GM12874 (cell line): ENCODE measurements around the gene GFRA1.

Source experiments
- TF ChIP-seq, protein P1 (sequence below): IDR thresholded peaks from 2 replicates; pipeline ENCODE4 v1.5.1; 2011; ENCODE audit warnings: low read depth, mild to moderate bottlenecking, control low read depth, low read length, moderate library complexity; ENCODE audit not compliant: insufficient read depth

GFRA1 gene

DNA sequence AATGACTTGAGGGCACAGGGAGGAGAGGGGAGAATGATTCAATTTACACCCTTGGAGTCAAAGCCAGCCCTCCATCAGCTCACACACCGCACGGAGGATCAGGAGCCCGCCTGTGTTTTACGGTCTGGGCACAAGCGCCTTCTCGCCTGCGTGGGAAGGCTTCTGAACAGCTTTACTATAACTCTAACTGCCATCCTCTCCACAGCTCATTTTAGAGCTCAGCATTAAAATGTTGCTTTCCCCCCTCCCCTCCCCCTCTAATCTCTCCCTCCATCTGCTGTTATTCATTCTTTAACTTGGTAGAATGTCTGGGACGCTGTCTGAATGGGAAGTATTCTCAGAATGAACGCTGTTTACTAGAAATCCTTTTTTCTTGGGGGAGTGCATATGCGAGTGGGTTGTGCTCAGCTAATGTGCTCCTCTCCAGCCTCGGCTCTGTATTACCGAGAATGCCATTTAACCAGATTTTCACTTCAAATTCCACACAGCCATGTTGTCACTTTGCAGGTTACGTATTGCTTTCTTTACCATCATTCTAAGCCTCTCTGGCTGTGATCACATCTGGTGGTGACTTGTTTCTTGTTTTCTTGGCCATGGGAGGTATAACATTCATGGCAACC is 140.1 kb downstream of the GFRA1 start:
- TF ChIP-seq, protein P1, sequence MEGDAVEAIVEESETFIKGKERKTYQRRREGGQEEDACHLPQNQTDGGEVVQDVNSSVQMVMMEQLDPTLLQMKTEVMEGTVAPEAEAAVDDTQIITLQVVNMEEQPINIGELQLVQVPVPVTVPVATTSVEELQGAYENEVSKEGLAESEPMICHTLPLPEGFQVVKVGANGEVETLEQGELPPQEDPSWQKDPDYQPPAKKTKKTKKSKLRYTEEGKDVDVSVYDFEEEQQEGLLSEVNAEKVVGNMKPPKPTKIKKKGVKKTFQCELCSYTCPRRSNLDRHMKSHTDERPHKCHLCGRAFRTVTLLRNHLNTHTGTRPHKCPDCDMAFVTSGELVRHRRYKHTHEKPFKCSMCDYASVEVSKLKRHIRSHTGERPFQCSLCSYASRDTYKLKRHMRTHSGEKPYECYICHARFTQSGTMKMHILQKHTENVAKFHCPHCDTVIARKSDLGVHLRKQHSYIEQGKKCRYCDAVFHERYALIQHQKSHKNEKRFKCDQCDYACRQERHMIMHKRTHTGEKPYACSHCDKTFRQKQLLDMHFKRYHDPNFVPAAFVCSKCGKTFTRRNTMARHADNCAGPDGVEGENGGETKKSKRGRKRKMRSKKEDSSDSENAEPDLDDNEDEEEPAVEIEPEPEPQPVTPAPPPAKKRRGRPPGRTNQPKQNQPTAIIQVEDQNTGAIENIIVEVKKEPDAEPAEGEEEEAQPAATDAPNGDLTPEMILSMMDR: no peak

DNA sequence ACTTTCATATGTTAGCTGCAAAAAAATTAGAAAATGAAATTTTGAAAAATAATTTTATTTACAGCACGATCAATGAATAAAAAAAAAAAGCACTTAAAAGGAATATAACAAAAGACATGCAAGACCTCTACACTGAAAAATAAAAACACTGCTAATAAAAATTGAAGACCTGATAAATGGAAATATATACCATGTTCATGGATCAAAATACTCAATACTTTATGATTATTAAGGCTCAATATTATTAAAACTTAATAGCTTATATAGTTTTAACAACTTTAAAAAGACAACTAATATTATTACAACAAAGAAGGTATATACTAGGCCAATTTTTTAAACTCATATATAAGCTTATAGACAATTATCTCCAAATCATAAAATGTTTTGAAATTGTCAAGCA is 143.0 kb downstream of the GFRA1 start:
- TF ChIP-seq, protein P1: no peak

DNA sequence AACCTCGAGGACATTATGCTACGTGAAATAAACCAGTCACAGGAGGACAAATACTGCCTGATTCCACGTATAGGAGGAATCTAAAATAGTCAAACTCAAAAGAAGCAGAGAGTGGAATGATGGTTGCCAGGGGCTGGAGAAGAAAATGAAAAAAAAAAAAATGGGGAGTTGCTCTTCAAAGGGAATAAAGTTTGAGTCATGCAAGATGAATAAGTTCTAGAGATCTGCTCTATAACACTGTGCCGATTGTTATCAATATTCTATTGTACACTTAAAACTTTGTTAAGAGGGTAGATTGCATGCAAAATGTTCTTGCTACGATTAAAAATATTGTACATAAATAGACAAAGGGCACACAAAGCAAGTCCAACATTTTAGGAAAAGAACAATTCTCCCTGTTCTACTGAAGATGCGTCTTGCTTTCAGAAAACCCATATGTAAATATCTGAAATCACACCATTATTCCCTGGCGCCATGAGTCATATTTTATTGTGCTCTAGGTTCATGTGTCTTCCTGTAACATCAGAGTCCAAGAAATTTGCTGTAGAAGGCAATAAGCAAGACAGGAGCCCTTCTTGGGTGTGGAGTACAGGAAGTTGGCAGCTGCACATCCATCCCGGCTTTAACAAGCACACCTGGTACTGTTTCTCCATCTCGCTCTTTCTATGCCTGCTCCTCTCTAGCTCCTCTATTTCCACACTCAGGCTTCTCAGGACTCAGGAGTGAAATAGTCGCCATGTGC is 145.9 kb downstream of the GFRA1 start:
- TF ChIP-seq, protein P1: no peak

DNA sequence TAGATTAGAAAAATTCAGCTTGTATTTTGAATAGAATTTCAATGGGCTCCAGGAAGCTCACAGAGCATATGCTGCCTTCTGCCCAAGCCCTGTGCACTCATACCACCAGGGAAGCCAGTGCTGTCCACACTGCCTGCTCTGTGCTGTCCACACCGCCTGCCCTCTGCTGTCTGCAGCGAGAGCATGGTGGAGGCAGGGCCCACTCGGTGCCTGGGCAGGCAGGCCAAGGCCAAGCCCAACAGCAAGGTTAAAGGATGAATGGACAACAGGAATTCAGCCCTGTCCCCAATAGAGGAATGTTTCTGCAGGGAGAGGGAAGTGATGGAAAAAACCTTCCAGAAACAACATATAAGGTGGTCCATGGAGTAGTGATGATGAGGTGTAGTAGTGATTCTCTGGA is 146.8 kb downstream of the GFRA1 start:
- TF ChIP-seq, protein P1: no peak

DNA sequence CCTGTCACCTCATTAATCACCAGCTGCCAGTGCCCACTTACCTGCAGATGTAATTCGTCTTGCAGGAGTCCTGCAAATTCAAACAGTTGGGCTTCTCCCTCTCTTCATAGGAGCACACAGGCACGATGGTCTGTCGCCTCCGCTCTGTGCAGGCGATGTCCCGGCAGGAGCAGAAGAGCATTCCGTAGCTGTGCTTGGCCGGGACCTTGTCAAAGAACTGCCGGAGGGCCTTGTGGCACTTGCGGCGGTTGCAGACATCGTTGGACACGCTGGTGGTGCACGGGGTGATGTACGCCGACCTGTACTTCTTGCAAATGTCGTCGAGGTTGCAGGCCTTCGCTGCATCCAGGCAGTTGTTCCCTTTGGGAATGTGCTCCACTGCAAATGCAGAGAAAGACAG is 147.8 kb downstream of the GFRA1 start:
- TF ChIP-seq, protein P1: no peak

DNA sequence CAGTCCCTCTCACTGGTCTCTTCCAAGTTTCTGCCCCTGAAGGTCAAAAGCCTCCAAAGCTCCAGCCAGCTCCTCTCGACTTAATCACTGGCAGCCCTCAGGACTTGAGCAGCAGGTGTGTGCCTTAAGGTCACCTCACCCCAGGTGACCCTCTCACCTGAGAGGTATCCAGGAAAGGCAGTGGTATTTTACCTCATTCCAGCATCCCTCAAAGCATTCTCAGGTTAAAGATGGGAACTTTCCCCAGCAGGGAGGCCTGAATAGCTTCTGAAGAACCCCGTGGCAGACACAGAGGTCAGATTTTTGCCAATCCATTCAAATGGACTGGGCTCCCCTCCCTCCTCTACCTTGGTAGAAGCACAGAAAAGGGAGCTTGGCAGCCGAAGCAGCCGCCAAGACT is 148.2 kb downstream of the GFRA1 start:
- TF ChIP-seq, protein P1: no peak

DNA sequence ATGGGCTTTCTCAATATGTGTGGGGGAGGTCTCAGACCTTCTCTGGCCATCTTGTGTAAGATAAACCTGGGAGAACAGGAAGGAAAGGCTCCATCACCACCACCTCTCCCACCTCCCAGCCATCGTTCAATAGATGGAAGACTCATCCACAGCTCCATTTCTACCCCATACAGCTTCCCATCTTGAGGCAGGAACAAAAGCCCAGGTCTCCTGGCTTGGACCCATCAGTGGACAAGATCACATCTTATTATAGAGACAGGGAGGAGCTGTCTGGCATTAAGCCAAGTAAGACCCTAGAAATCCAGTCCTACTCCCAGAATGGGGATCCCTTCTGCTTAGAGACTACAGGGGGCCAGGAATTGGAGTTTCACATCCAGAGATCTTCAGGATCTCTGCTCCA is 150.3 kb downstream of the GFRA1 start:
- TF ChIP-seq, protein P1: no peak
